HepG2 (cell line): ENCODE results near the gene POLR2H. TPM values are rescaled to one million over a fixed set of nuclear protein-coding genes. Genes with fewer than 3 reads are reported as not detected.

Experiments
- BHLHE40 ChIP-seq: IDR thresholded peaks from 2 replicates; pipeline ENCODE4 v1.6.1; 2011; ENCODE audit warnings: low read length, improper control_type of control experiment
- CBX1 ChIP-seq: IDR thresholded peaks from one replicate; pipeline ENCODE4 v1.6.1; 2016; ENCODE audit warnings: antibody characterized with exemption, low read depth
- CREB1 ChIP-seq, 2 experiments: fragments of 450-650 bp in 1 of 2; IDR thresholded peaks; 2 replicates each; pipeline ENCODE4 v1.6.1; 2016 to 2017; ENCODE audit warnings: control low read depth in 1 of 2, mild to moderate bottlenecking in 1 of 2, missing compliant biosample characterization in 1 of 2, missing genetic modification characterization in 1 of 2
- GABPB1 ChIP-seq: IDR thresholded peaks from 2 replicates; pipeline ENCODE4 v1.6.1; 2016; ENCODE audit warnings: mild to moderate bottlenecking, missing genetic modification reagents, moderate library complexity, missing compliant biosample characterization
- GLMP ChIP-seq: sonication (generic); formaldehyde crosslinking; IDR thresholded peaks from 2 replicates; pipeline ENCODE4 v1.9.0; 2021; ENCODE audit warnings: missing genetic modification reagents, mild to moderate bottlenecking, borderline replicate concordance
- HNRNPL ChIP-seq: fragments of 200-400 bp; formaldehyde crosslinking; IDR thresholded peaks from 2 replicates; pipeline ENCODE4 v1.6.1; 2017; ENCODE audit warnings: mild to moderate bottlenecking, low read depth, low read length
- IKZF1 ChIP-seq: fragments of 450-650 bp; IDR thresholded peaks from 2 replicates; pipeline ENCODE4 v1.7.1; 2016
- MAFK ChIP-seq, 2 experiments: IDR thresholded peaks in 1 of 2; conservative IDR thresholded peaks in 1 of 2; 2 replicates each; pipeline ENCODE4 v1.6.1; 2011; ENCODE audit warnings: improper control_type of control experiment in 2 of 2, low read length in 2 of 2
- MBNL3 ChIP-seq: fragments of 250-450 bp; sonication (Bioruptor Pico); conservative IDR thresholded peaks from 2 replicates; pipeline ENCODE4 v1.8.0; 2022; ENCODE audit warnings: mild to moderate bottlenecking, inconsistent platforms
- MTA1 ChIP-seq: sonication (generic); formaldehyde crosslinking; IDR thresholded peaks from 2 replicates; pipeline ENCODE4 v1.4.0; 2020; ENCODE audit warnings: missing genetic modification reagents, mild to moderate bottlenecking, borderline replicate concordance
- MYC ChIP-seq: sonication (generic); formaldehyde crosslinking; IDR thresholded peaks from 2 replicates; pipeline ENCODE4 v1.9.0; 2021; ENCODE audit warnings: missing genetic modification reagents, borderline replicate concordance
- PHB2 ChIP-seq: fragments of 450-650 bp; IDR thresholded peaks from 2 replicates; pipeline ENCODE4 v1.6.1; 2018; ENCODE audit not compliant: partially characterized antibody
- SALL1 ChIP-seq: sonication (generic); formaldehyde crosslinking; IDR thresholded peaks from 2 replicates; pipeline ENCODE4 v1.8.0; 2022; ENCODE audit warnings: mild to moderate bottlenecking, missing genetic modification reagents
- SIX1 ChIP-seq: sonication (generic); formaldehyde crosslinking; IDR thresholded peaks from 2 replicates; pipeline ENCODE4 v1.4.0; 2020; ENCODE audit warnings: missing genetic modification reagents, borderline replicate concordance
- SMC3 ChIP-seq: IDR thresholded peaks from 2 replicates; pipeline ENCODE4 v1.6.1; 2011; ENCODE audit warnings: low read length, improper control_type of control experiment
- TEAD2 ChIP-seq: sonication (generic); formaldehyde crosslinking; IDR thresholded peaks from 2 replicates; pipeline ENCODE4 v1.9.0; 2021; ENCODE audit warnings: missing genetic modification reagents
- ZFY ChIP-seq: sonication (generic); formaldehyde crosslinking; IDR thresholded peaks from 2 replicates; pipeline ENCODE4 v1.4.0; 2020; ENCODE audit warnings: missing genetic modification reagents
- ZNF205 ChIP-seq: IDR thresholded peaks from 2 replicates; pipeline ENCODE4 v1.6.1; 2018; ENCODE audit warnings: missing biosample characterization, missing genetic modification reagents
- ZNF317 ChIP-seq: sonication (generic); formaldehyde crosslinking; IDR thresholded peaks from 2 replicates; pipeline ENCODE4 v1.5.0; 2020; ENCODE audit warnings: mild to moderate bottlenecking, missing genetic modification reagents
- ZNF530 ChIP-seq: sonication (generic); formaldehyde crosslinking; IDR thresholded peaks from 2 replicates; pipeline ENCODE4 v1.5.0; 2020; ENCODE audit warnings: low read depth, mild to moderate bottlenecking, missing genetic modification reagents
- ZNF546 ChIP-seq: sonication (generic); formaldehyde crosslinking; conservative IDR thresholded peaks from 2 replicates; pipeline ENCODE4 v1.8.1; 2023; ENCODE audit warnings: mild to moderate bottlenecking, missing genetic modification reagents
- ZNF556 ChIP-seq: sonication (generic); formaldehyde crosslinking; IDR thresholded peaks from 2 replicates; pipeline ENCODE4 v1.4.0; 2020; ENCODE audit warnings: mild to moderate bottlenecking, missing genetic modification reagents, borderline replicate concordance
- ZNF724P ChIP-seq: sonication (generic); formaldehyde crosslinking; IDR thresholded peaks from 2 replicates; pipeline ENCODE4 v1.8.0; 2022; ENCODE audit warnings: missing genetic modification reagents, borderline replicate concordance
- ZNF775 ChIP-seq: sonication (generic); formaldehyde crosslinking; IDR thresholded peaks from 2 replicates; pipeline ENCODE4 v1.4.0; 2020; ENCODE audit warnings: missing genetic modification reagents, mild to moderate bottlenecking, moderate library complexity, borderline replicate concordance
- polyA plus RNA-seq, 8 experiments: library from polyadenylated mRNA; depleted of rRNA in 3 of 8; stranded (reverse) in 7 of 8; unstranded in 1 of 8; fragments of >200 nt; fragmentation: Illumina TruSeq in 4 of 8; extraction: Trizol in 4 of 8; gene quantifications; 2 replicates each; pipeline versions ENCODE4 v1.2.1 to v1.2.3, GENCODE V29; 2011 to 2016; ENCODE audit warnings: low read depth in 4 of 8, missing spikeins in 1 of 8, mixed read lengths in 1 of 8; ENCODE audit not compliant: insufficient read depth in 1 of 8
- total RNA-seq, 5 experiments: library from RNA; depleted of rRNA; stranded (reverse); fragments of >200 nt; fragmentation: Illumina TruSeq; extraction: Trizol; gene quantifications; 2 replicates each; pipeline ENCODE4 v1.2.3, GENCODE V29; 2016; ENCODE audit warnings: low read depth in 1 of 5
- TF ChIP-seq, protein P1 (sequence below): sonication (generic); formaldehyde crosslinking; IDR thresholded peaks from 2 replicates; pipeline ENCODE4 v1.5.0; 2020; ENCODE audit warnings: mild to moderate bottlenecking, missing genetic modification reagents, borderline replicate concordance
- TF ChIP-seq, protein P2 (sequence below): IDR thresholded peaks from 2 replicates; pipeline ENCODE4 v1.6.1; 2016; ENCODE audit warnings: control low read depth

POLR2H gene
- total and polyA plus RNA-seq, 2 of the 13 experiments (the other 11 are each of a cell fraction or from before 2014, with no cell fraction given) = 118 to 194 TPM

GRCh38 chr3:184417619-184418327 lies 56.3 kb downstream of the POLR2H start (continued):
- TF ChIP-seq, protein P1, sequence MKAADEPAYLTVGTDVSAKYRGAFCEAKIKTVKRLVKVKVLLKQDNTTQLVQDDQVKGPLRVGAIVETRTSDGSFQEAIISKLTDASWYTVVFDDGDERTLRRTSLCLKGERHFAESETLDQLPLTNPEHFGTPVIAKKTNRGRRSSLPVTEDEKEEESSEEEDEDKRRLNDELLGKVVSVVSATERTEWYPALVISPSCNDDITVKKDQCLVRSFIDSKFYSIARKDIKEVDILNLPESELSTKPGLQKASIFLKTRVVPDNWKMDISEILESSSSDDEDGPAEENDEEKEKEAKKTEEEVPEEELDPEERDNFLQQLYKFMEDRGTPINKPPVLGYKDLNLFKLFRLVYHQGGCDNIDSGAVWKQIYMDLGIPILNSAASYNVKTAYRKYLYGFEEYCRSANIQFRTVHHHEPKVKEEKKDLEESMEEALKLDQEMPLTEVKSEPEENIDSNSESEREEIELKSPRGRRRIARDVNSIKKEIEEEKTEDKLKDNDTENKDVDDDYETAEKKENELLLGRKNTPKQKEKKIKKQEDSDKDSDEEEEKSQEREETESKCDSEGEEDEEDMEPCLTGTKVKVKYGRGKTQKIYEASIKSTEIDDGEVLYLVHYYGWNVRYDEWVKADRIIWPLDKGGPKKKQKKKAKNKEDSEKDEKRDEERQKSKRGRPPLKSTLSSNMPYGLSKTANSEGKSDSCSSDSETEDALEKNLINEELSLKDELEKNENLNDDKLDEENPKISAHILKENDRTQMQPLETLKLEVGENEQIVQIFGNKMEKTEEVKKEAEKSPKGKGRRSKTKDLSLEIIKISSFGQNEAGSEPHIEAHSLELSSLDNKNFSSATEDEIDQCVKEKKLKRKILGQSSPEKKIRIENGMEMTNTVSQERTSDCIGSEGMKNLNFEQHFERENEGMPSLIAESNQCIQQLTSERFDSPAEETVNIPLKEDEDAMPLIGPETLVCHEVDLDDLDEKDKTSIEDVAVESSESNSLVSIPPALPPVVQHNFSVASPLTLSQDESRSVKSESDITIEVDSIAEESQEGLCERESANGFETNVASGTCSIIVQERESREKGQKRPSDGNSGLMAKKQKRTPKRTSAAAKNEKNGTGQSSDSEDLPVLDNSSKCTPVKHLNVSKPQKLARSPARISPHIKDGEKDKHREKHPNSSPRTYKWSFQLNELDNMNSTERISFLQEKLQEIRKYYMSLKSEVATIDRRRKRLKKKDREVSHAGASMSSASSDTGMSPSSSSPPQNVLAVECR = peak; percentile 39; the same call in 1 of the 2 replicates
- TF ChIP-seq IKZF1 = no peak
- peak; percentile 24; the same call in 1 of the 2 replicates for TF ChIP-seq SALL1 (CRISPR knock-in tag)
- no peak for TF ChIP-seq CBX1
- TF ChIP-seq, protein P2, sequence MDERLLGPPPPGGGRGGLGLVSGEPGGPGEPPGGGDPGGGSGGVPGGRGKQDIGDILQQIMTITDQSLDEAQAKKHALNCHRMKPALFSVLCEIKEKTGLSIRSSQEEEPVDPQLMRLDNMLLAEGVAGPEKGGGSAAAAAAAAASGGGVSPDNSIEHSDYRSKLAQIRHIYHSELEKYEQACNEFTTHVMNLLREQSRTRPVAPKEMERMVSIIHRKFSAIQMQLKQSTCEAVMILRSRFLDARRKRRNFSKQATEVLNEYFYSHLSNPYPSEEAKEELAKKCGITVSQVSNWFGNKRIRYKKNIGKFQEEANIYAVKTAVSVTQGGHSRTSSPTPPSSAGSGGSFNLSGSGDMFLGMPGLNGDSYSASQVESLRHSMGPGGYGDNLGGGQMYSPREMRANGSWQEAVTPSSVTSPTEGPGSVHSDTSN (CRISPR knock-in tag) = no peak
- TF ChIP-seq ZNF530 (CRISPR knock-in tag) = no peak
- peak; percentile 72; the same call in 1 of the 2 replicates for TF ChIP-seq MYC (CRISPR knock-in tag)
- TF ChIP-seq GABPB1 (CRISPR knock-in tag) = peak; percentile 35; the same call in 1 of the 2 replicates
- no peak for TF ChIP-seq ZNF317 (CRISPR knock-in tag)
- no peak for TF ChIP-seq ZNF205 (CRISPR knock-in tag)
- TF ChIP-seq MTA1 (CRISPR knock-in tag) = no peak
- no peak for TF ChIP-seq GLMP (CRISPR knock-in tag)
- TF ChIP-seq SMC3 = peak; percentile 42
- TF ChIP-seq MBNL3 = no peak
- no peak for TF ChIP-seq TEAD2
- peak; percentile 88 for TF ChIP-seq BHLHE40
- no peak for TF ChIP-seq MAFK (conservative IDR thresholded peaks at IDR 0.05 in 1 of 2, IDR thresholded peaks at IDR 0.05 in 1 of 2; ENCODE audit: low read length in 2 of 2)
- TF ChIP-seq ZNF775 (CRISPR knock-in tag) = no peak
- peak; percentile 67; the same call in 1 of the 2 replicates for TF ChIP-seq HNRNPL
- peak; percentile 63 for TF ChIP-seq ZFY (CRISPR knock-in tag)
- no peak for TF ChIP-seq ZNF546 (CRISPR knock-in tag)
- TF ChIP-seq CREB1 (IDR thresholded peaks at IDR 0.05) = no peak
- TF ChIP-seq CREB1 (CRISPR knock-in tag; IDR thresholded peaks at IDR 0.05) = no peak
- TF ChIP-seq ZNF724P = no peak
- TF ChIP-seq PHB2 = no peak
- TF ChIP-seq ZNF556 (CRISPR knock-in tag) = no peak
- no peak for TF ChIP-seq SIX1 (CRISPR knock-in tag)
